ENCODE data around the gene PIP4K2A.

The PIP4K2A gene

GRCh38 chr10:22617516-22617915, 96.9 kb downstream of the PIP4K2A start:
- DNase-seq, result peak; percentile 39

DNA sequence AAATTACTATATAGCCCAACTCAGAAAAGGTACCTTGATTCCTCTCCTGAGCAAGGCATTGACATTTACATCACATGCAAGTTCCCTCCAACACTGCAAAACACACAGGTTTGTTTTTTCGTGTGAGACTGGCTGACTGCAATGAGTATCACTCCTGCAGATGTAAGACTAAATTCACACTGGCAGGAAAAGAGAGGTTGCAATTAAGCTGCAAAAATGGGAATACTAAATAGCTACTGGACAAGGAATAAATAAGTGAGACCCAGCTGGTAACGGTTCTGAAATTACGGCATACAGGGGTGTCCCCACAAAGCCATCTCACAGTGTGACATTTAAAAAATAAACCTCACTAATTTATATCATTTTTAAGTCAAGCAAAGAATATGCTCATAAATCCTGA, 97.3 kb downstream of the PIP4K2A start:
- no peak for DNase-seq

DNA sequence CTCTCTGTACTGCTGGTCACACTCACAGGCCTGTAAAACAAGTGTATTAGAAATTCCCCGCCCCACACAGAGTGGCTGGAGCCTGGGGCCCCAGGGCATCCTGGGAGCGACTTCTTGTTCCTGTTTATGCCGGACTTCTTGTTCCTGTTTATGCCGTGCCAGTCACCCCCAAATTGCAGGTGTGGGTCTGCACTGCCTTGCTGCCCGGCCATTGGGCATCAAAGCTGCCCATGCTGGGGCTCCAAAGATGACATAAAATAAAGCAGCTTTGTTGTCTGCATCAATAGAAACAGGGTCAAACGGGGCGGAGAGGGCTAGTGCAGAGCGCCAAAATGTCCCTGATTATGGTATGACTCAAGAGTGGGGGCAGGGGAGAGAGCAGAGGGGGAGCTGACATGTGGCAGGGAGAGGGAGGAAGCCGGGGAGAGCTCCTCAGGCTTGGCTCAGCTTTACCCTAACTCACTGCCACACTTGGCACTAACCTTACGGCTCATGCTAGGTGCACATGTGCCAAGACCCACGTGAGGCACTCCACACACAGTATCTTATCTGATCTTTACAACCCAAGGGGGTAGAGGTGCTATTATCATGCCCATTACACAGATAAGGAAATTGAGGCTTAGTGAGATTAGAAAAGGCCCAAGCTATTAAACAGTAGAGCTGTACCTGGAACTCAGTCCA, 98.4 kb downstream of the PIP4K2A start:
- peak; percentile 93 for DNase-seq

DNA sequence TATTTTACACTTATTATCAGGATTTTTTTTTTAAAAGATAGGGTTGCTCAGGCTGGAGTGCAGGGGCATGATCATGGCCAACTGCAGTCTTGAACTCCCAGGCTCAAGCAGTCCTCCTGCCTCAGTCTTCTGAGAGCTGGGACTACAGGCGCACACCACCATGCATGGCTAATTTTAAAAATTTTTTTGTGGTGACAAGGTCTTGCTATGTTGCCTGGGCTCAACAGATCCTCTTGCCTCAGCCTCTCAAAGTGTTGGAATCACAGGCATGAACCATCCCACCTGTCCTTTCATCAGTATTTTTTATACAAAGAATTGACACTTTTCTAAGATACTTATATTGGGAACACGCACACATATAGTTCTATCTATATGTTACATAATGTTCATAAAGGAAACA, 99.3 kb downstream of the PIP4K2A start:
- DNase-seq, result no peak

- no peak for DNase-seq
Measured at GRCh38 chr10:22613011-22613410, 101.4 kb downstream of the PIP4K2A start.

GRCh38 chr10:22612318-22612717, 102.1 kb downstream of the PIP4K2A start:
- no peak for DNase-seq

GRCh38 chr10:22611425-22612115, 102.8 kb downstream of the PIP4K2A start:
- no peak for DNase-seq

- no peak for DNase-seq
Measured at GRCh38 chr10:22610610-22611009, 103.8 kb downstream of the PIP4K2A start.

- DNase-seq, result no peak
Measured at GRCh38 chr10:22609719-22610465, 104.5 kb downstream of the PIP4K2A start.

GRCh38 chr10:22609251-22609650, 105.1 kb downstream of the PIP4K2A start:
- DNase-seq, result no peak

DNA sequence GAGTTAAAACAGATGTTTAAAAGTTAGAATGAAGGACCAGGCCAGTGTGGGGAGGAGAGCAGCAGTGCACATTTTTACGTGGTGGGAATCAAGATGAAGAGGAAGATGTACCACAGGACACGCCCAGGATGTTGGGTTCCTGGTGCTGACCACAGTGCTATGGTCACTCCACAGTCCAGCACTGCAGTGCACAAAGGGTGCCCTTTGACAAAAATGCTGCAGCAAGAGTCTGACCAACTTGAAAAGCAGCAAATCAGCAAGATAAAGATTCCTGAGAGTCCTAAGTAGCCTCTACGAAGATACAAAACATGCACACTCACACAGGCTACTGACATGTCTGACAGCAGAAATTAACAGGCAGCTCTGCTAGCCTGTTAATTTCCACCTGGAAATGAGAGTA, 107.1 kb downstream of the PIP4K2A start:
- DNase-seq, result no peak

- DNase-seq, result peak; percentile 43
Measured at GRCh38 chr10:22606164-22606614, 108.2 kb downstream of the PIP4K2A start.

- DNase-seq, result peak; percentile 45
Measured at GRCh38 chr10:22605168-22605567, 109.2 kb downstream of the PIP4K2A start.

DNA sequence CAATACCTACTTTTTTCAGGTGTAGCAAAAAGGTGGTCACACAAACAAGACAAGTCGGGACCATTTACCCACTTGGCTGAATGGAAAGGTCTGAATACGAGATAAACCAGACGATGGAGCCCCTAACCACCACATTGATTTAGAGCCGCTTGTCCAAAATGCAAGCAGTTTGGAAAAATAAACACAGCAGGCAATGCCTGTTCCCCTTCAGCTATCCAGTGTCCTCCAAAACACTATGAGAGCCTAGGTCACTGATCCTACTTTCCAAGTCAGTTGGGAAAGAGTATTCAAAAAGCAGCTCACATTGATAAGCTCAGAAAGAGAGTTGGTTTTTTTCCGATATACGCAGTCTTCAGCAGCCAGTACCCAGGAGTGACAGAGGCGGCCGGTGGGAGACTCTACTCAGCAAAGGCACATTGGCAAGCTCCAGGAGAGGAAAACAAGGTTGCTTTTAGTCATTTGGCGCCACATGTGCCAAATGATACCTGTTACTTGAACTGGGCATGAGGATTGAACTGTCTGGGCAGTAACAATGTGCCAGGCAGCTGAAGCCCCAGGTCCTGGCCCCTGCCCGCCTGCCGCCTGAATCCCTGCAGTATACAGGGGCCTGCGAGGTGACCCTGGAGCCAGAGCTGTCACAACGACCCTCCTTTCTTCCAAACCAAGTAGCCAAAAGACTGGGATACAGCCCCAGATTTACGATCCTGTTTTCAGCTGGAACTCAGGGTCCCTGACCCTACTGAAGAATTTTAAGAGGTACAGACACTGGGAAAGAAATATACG, 109.8 kb downstream of the PIP4K2A start:
- no peak for DNase-seq

GRCh38 chr10:22603581-22603980, 110.8 kb downstream of the PIP4K2A start:
- no peak for DNase-seq

- no peak for DNase-seq
Measured at GRCh38 chr10:22601618-22602017, 112.8 kb downstream of the PIP4K2A start.

- DNase-seq, result no peak
Measured at GRCh38 chr10:22599636-22600228, 114.6 kb downstream of the PIP4K2A start.

DNA sequence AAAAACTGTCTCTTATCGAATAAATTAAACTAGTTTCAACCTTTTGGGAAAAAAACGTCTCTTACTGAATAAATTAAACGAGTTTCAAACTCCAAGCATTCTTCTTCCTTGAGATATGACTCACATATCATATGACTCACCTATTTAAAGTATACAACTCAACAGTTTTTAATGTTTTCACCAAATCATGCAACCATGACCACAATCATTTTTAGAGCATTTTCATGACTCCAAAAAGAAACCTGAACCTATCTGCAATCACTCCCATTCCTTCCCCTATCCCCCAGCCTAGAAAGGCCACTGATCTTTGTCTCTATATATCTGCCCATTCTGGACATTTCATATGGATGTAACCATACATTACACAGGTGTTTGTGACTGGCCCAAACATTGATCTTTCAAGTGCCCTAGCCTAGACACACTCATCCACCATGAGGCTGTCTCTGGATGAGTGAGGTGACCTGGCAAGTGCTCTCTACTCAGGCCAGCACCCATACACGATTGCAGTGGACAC, 115.3 kb downstream of the PIP4K2A start:
- no peak for DNase-seq

- DNase-seq, result no peak
Measured at GRCh38 chr10:22598478-22598877, 115.9 kb downstream of the PIP4K2A start.

GRCh38 chr10:22597138-22597537, 117.2 kb downstream of the PIP4K2A start:
- no peak for DNase-seq

- no peak for DNase-seq
Measured at GRCh38 chr10:22593636-22594198, 120.7 kb downstream of the PIP4K2A start.

- DNase-seq, result no peak
Measured at GRCh38 chr10:22593026-22593425, 121.4 kb downstream of the PIP4K2A start.
